Motor neuron (in vitro differentiated cells): ENCODE results near the gene CREG2. TPM values are rescaled to one million over a fixed set of nuclear protein-coding genes. Genes with fewer than 3 reads are reported as not detected.

Experiments
- ATAC-seq, 8 experiments: fragments of 200-7000 bp; cut with Tn5 transposase; replicated peaks in 6 of 8; 2 replicates each; pipeline ENCODE4 v1.8.0; 2021; ENCODE audit warnings: mild to moderate bottlenecking in 8 of 8, moderate library complexity in 8 of 8
- H3K27ac ChIP-seq, 2 donors: fragments of 250-450 bp; sonication (Bioruptor Pico); 2 replicates each; pipeline ENCODE4 v1.9.0; 2021; ENCODE audit warnings: antibody characterized with exemption in 2 of 2, mild to moderate bottlenecking in 2 of 2, moderate library complexity in 1 of 2
- H3K4me1 ChIP-seq, 2 donors: fragments of 250-450 bp; sonication (Bioruptor Pico); replicated peaks in 1 of 2; 2 replicates each; pipeline ENCODE4 v1.6.1; 2021; ENCODE audit warnings: antibody characterized with exemption in 2 of 2, mild to moderate bottlenecking in 2 of 2, moderate library complexity in 1 of 2
- H3K4me3 ChIP-seq, 5 donors: fragments of 250-450 bp; sonication (Bioruptor Pico); 2 replicates each; pipeline ENCODE4 v1.9.0; 2021; ENCODE audit warnings: antibody characterized with exemption in 5 of 5, mild to moderate bottlenecking in 5 of 5, moderate library complexity in 4 of 5
- WGBS, 10 experiments: fragments of 450-650 bp; shearing (Covaris generic); methylation state at CpG; one replicate each; pipeline ENCODE4 v1.0.0; 2022; 5-methylcytosine and 5-hydroxymethylcytosine counted together
- in situ Hi-C, 9 experiments: fragments of 400-800 bp; cut with MboI; loops; one replicate each; pipeline ENCODE4 v1.15.0; 2021; ENCODE audit warnings: low sequenced_read_pairs in 9 of 9, low pct_unique_long_range_greater_than_20kb in 2 of 9; ENCODE audit not compliant: unreplicated experiment in 9 of 9
- total RNA-seq, 8 experiments: library from RNA; unstranded; fragments of 300-600 nt; gene quantifications; 2 replicates each; pipeline versions ENCODE4 v1.2.3 to v1.2.4, GENCODE V29; 2022

The CREG2 gene
- total RNA-seq, 8 experiments from 2014 or later: 0.05 to 14.9 (median 6.8) TPM; not detected in 1

DNA sequence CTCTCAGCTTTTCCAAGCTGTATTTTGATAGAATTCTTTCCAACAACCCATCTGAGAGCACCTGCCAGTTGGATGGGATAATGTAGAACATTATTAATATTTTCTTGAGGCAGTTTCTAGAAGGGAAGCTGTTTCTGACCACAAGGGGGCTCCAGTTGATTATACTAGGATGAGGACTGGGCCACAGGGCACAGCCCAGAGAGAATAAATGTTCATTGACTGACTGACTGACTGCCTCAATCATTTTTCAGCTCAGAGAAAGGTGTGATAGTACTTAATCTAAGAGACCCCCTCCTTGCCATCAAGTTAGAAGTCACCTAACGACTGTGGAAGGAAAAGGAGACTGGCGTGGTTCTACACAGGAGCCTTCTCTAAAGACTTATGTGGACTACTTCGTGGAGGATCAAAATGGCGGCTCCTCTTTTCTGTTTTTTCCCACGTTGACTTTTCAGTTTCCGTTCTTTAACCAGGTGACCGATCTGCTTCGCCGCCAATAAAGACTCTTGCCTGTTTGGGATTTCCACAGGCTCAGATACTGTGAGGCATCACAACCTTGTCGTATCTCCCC is 31.9 kb upstream of the CREG2 start:
- H3K4me1 ChIP-seq: peaks cover 17 to 18% of the 10 kb centered on the region in 2 donors
- no peak overlapping the region for H3K4me3 ChIP-seq
- ATAC-seq: peak in 3 of 8 experiments; percentile 86 to 93 (median 87)
- in situ Hi-C loops: loop anchor here in 1 of 9 experiments (25.0 kb wide), 2 partner anchors 293 to 568 kb away; partner anchors contain the start of gene IL1R2
- 73 to 92% (median 86%) methylated on average over 3 to 10 of the region's 10 CpGs; no CpG with 5 or more reads in 2 of the 10 experiments for WGBS, 10 experiments
- no peak overlapping the region for H3K27ac ChIP-seq

DNA sequence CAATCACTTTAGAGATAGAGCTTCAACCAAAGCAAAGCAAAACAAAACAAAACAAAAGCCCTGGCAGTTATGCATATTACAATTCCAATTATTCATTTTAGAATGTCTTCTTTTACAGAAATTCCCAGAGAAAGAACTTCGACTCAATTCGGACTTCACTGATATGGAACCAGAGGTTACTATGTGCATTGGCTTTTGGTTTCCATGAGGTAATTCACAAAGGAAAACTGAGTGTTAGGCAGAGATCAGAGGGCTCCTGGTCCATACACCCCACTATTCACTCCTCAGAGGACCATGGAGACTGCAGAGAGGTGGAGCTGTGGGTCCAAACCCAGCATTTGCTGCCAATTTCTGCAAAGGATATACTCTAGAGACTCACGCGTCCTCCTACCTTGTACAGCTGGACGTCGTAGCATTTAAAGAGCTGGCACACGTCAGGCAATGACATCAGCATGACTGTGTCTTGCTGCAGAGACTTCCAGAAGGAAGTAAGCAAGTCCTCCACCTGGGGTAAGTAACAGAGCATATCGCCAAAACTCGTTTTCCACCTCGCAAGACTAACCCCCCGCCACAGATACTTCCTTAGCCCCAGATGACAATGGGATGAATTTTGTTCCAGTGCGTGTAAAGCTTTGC is 31.3 kb upstream of the CREG2 start:
- H3K4me1 ChIP-seq: peaks cover 17 to 18% of the 10 kb centered on the region in 2 donors
- H3K4me3 ChIP-seq: no peak overlapping the region
- ATAC-seq: peak in 2 of 8 experiments; percentile 18 to 24
- WGBS, 10 experiments: 43 to 86% (median 68%) methylated on average over 1 to 7 of the region's 12 CpGs
- in situ Hi-C loops: loop anchor here in 1 of 9 experiments (25.0 kb wide), 2 partner anchors 294 to 569 kb away; partner anchors contain the start of gene IL1R2
- no peak overlapping the region for H3K27ac ChIP-seq

DNA sequence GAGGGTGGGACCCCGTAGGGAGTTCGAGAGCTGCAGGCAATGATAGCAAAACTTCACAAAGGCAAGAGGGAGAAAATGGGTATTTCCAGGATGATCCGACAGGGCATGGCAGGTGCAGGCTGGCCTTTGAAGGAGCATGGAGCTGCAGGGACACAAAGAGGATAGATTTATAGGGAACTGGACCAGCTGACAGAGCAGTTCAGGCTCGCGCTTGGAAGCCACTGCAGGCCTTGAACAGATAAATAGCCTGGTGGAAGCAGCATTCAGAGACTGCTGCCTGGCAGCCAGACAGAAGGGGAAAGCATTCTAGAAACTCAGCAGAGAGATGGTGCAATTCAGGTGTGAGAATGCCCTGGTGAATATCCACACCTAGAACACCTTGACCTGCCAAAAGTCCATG is 29.3 kb upstream of the CREG2 start:
- H3K4me1 ChIP-seq: peaks cover 35% of the 10 kb centered on the region in 2 donors
- in situ Hi-C loops: loop anchor here in 1 of 9 experiments (25.0 kb wide), 2 partner anchors 296 to 571 kb away; partner anchors contain the start of gene IL1R2
- WGBS, 10 experiments: 40 to 100% (median 77%) methylated on average over 1 to 5 of the region's 5 CpGs; no CpG with 5 or more reads in 3 of the 10 experiments
- no peak overlapping the region for H3K4me3 ChIP-seq
- ATAC-seq: peak in 5 of 8 experiments; percentile 65 to 91 (median 81)
- H3K27ac ChIP-seq: peak overlapping the region; percentile 23 to 41

DNA sequence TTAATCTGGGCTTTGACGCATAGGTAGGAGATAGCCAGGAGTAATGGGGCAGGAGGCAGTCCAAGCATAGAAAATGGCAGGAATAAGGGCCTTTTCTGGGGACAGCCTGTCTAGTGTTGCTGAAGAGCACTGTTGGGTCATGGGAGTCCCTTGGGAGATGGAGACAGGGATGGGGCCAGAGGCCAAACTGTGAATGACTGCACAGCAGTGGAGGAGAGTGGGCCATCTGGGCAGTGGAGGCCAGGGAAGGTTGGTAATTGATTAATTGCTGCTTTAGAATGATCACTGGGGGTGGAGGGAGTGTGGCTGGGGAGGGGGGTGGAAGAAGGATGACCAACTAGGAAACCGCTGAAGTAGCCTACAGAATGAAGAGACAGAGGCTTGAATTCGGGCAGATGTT is 28.6 kb upstream of the CREG2 start:
- Histone ChIP-seq H3K27ac (peak overlapping the region in 1 of 2 donors; percentile 41), H3K4me1 (peaks cover 42 to 43% of the 10 kb centered on the region in 2 donors), H3K4me3 (no peak overlapping the region)
- WGBS, 10 experiments: 83 to 100% (median 100%) methylated on average over 1 to 2 of the region's 3 CpGs; no CpG with 5 or more reads in 5 of the 10 experiments
- ATAC-seq: peak in 4 of 8 experiments; percentile 29 to 60 (median 50)
- in situ Hi-C loops: loop anchor here in 1 of 9 experiments (25.0 kb wide), 2 partner anchors 296 to 571 kb away; partner anchors contain the start of gene IL1R2

DNA sequence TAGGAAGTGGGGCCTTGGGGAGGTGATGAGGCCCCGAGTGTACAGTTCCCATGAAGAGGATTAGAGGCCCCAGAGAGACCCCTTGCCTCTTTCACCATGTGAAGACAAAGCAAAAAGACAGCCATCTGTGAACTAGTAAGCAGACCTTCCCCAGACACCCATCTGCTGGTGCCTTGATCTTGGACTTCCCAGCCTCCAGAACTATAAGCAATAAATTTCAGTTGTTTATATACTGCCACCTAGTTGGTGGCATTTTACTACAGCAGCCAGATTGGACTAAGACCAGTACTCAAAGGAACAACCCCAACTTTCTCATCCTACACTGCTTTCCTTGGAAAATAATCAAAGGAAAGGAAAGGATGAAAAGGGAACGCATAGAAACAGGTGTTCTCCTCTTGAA is 27.9 kb upstream of the CREG2 start:
- Histone ChIP-seq H3K4me1 (peaks cover 45 to 49% of the 10 kb centered on the region in 2 donors), H3K4me3 (no peak overlapping the region), H3K27ac (no peak overlapping the region)
- in situ Hi-C loops: loop anchor here in 1 of 9 experiments (25.0 kb wide), 2 partner anchors 297 to 572 kb away; partner anchors contain the start of gene IL1R2
- no peak for ATAC-seq
- WGBS, 10 experiments: 50 to 100% (median 83%) methylated on average over 1 to 2 of the region's 2 CpGs; no CpG with 5 or more reads in 2 of the 10 experiments

DNA sequence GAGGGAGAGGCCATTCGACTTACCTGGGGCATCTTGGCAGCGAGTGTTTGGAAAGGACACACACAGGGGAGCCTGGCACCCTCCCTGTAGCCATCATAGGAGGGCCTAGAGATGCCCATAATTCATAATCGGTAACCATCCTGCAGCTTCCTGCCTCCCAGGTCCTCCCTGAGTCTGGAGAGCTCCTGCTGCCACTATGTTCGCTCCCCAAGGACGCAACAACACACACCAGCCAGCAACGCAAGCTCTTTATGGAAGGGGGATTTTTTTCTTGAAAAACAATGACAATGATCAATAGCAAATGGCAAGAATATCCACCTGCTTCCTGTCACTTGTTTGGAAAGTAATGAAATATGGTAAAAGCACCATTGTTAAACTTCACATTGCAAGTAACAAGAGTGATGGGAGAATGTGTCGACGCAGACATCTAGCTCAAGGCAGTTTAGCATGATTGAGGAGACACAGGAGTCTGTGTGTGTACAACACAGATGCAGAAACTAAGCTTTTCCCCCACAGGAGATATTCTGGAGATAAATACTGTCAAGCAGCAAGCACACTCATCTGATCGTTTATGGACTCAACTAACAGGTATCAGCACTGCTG is 24.9 kb upstream of the CREG2 start:
- peak in 5 of 8 experiments; percentile 6 to 73 (median 71) for ATAC-seq
- H3K4me1 ChIP-seq: peaks cover 44 to 47% of the 10 kb centered on the region in 2 donors
- in situ Hi-C loops: loop anchor here in 1 of 9 experiments (25.0 kb wide), 2 partner anchors 300 to 575 kb away; partner anchors contain the start of gene IL1R2
- peak overlapping the region in 1 of 2 donors; percentile 12 for H3K27ac ChIP-seq
- H3K4me3 ChIP-seq: no peak overlapping the region
- 57 to 87% (median 65%) methylated on average over 1 to 9 of the region's 9 CpGs; no CpG with 5 or more reads in 3 of the 10 experiments for WGBS, 10 experiments

DNA sequence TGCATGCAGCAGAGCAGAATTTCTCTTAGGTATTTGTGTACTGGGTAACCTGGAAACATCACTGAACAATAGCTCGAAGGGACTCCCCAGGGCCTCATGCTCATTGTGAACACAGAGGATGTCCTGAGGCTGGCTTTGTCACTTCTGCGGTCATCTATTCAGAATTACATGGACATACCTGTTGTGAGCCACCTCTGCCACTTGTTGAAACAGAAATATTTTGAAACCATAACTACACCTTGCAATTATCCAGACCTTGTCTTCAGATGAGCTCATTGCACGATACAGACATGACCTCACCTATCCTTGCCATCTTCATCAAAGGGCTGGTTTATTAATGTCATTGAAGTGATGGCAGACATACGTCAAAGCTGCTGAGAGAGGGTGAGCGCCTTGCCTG is 23.4 kb upstream of the CREG2 start:
- ATAC-seq: peak in 3 of 8 experiments; percentile 31 to 73 (median 54)
- H3K27ac ChIP-seq: no peak overlapping the region
- in situ Hi-C loops: loop anchor here in 1 of 9 experiments (25.0 kb wide), 2 partner anchors 302 to 577 kb away; partner anchors contain the start of gene IL1R2
- peaks cover 31 to 32% of the 10 kb centered on the region in 2 donors for H3K4me1 ChIP-seq
- WGBS, 10 experiments: 56 to 96% (median 85%) methylated on average over 1 to 5 of the region's 5 CpGs; no CpG with 5 or more reads in 3 of the 10 experiments
- H3K4me3 ChIP-seq: no peak overlapping the region

DNA sequence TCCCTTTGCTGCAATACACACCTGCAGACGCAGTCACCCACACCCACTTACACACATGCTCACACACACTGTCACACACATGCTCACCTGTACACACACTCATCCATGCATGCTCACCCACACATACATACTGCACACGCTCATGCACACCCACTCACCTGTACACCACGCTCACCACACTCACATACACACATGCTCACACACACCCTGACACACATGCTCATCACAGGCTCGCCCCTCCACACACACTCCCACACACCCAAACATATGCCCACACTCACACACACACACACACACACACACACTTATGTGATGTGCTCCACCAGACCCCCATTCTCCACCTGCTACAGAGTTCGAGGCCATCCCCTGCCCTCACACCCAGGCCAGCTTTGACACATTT is 22.8 kb upstream of the CREG2 start:
- ATAC-seq: no peak
- in situ Hi-C loops: loop anchor here in 1 of 9 experiments (25.0 kb wide), 2 partner anchors 302 to 577 kb away; partner anchors contain the start of gene IL1R2
- Histone ChIP-seq H3K4me1 (peaks cover 33 to 37% of the 10 kb centered on the region in 2 donors), H3K4me3 (no peak overlapping the region), H3K27ac (no peak overlapping the region)
- WGBS, 10 experiments: 40 to 94% (median 90%) methylated on average over 1 to 3 of the region's 5 CpGs; no CpG with 5 or more reads in 3 of the 10 experiments

DNA sequence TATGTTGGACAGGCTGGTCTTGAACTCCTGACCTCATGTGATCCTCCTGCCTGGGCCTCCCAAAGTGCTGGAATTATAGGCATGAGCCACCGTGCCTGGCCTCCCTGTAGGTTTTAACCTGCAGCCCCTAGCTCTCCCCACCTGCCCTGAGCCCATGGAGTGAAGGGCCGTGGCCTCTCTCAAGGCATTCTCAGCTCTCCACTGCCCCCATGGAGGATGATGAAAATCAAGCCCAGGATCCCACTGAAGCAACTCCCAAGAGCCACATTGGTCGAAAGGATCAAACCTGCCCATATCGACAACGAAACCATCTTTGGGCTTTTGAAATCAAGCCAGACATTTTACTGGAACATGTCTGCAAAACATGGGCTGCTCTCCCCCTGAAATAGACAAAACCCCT is 22.4 kb upstream of the CREG2 start:
- in situ Hi-C loops: loop anchor here in 1 of 9 experiments (25.0 kb wide), 2 partner anchors 303 to 578 kb away; partner anchors contain the start of gene IL1R2
- Histone ChIP-seq H3K27ac (no peak overlapping the region), H3K4me3 (no peak overlapping the region), H3K4me1 (peaks cover 33 to 37% of the 10 kb centered on the region in 2 donors)
- ATAC-seq: no peak
- WGBS, 10 experiments: 80 to 92% (median 90%) methylated on average over 1 to 5 of the region's 5 CpGs; no CpG with 5 or more reads in 2 of the 10 experiments

DNA sequence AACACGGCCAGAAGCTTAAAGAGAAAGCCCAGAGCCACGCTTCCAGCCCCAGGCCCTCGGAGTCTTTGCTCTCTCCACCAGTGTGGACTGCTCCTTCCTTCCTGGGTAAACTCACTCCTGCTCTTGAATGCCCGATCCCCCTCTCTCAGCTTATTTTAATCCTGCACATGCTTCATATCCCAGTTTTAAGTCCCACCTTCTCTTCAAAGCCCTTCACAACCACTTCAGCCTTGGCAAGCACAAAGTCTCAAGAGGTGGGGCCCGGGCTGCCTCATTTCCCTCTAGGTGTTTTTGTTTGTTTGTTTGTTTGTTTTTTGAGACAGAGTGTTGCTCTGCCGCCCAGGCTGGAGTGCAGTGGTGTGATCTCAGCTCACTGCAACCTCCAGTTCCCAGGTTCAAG is 21.6 kb upstream of the CREG2 start:
- WGBS, 10 experiments: 64 to 95% (median 76%) methylated on average over 1 to 4 of the region's 6 CpGs; no CpG with 5 or more reads in 3 of the 10 experiments
- ATAC-seq: no peak
- no peak overlapping the region for H3K4me3 ChIP-seq
- H3K27ac ChIP-seq: no peak overlapping the region
- in situ Hi-C loops: loop anchor here in 1 of 9 experiments (25.0 kb wide), 2 partner anchors 303 to 578 kb away; partner anchors contain the start of gene IL1R2
- peaks cover 37 to 41% of the 10 kb centered on the region in 2 donors for H3K4me1 ChIP-seq

DNA sequence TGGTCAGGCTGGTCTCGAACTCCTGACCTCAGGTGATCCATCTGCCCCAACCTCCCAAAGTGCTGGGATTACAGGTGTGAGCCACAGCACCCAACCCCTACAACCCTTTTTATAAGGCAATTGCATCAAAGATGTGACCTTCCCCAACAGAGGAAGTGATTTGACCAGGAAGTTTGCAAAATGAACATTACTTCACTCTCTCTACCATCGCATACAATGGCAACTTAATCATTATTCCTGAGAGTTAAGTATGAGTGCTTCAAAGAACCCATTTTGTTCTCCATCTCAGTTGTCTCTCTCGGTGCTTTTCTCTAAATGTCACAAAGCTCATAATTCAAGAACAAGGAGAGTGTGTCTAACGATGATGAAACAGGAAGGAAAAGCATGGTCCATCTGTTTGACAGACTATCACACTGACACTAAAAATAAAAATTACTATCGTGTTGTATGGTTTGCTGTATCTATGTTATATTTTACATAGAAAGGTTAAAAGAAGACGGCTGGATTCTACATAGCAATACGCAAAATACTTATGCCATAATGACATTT is 18.1 kb upstream of the CREG2 start:
- 46 to 93% (median 72%) methylated on average over 2 to 7 of the region's 7 CpGs for WGBS, 10 experiments
- peak in 5 of 8 experiments; percentile 14 to 65 (median 49) for ATAC-seq
- Histone ChIP-seq H3K27ac (no peak overlapping the region), H3K4me1 (peaks cover 19 to 20% of the 10 kb centered on the region in 2 donors), H3K4me3 (no peak overlapping the region)
- in situ Hi-C loops: loop anchor here in 1 of 9 experiments (25.0 kb wide), 2 partner anchors 307 to 582 kb away; partner anchors contain the start of gene IL1R2

DNA sequence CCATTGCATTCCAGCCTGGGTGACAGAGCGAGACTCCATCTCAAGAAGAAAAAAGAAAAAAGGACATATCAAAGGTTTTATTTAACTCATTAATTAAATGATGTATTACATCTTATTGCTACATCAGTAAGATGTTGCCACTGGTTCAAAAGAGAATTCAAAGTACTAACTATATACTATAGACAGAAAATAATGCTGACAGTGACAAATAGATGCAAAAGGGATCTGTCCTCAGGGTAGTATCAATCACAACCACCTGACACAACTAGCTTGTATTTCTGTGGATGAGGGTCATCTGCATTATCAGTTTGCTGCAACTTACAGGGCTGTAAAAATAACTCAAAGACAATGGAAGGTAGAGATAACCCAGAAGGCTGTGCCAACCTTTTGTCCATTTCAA is 16.4 kb upstream of the CREG2 start:
- Histone ChIP-seq H3K4me3 (no peak overlapping the region), H3K27ac (no peak overlapping the region), H3K4me1 (peaks cover 27 to 37% of the 10 kb centered on the region in 2 donors)
- 80 to 100% (median 93%) methylated on average over 1 of the region's 1 CpG; no CpG with 5 or more reads in 4 of the 10 experiments for WGBS, 10 experiments
- peak in 2 of 8 experiments; percentile 27 to 43 for ATAC-seq
- in situ Hi-C loops: loop anchor here in 1 of 9 experiments (25.0 kb wide), 2 partner anchors 309 to 584 kb away; partner anchors contain the start of gene IL1R2
